ENCODE results near the gene MYF5.

DNA sequence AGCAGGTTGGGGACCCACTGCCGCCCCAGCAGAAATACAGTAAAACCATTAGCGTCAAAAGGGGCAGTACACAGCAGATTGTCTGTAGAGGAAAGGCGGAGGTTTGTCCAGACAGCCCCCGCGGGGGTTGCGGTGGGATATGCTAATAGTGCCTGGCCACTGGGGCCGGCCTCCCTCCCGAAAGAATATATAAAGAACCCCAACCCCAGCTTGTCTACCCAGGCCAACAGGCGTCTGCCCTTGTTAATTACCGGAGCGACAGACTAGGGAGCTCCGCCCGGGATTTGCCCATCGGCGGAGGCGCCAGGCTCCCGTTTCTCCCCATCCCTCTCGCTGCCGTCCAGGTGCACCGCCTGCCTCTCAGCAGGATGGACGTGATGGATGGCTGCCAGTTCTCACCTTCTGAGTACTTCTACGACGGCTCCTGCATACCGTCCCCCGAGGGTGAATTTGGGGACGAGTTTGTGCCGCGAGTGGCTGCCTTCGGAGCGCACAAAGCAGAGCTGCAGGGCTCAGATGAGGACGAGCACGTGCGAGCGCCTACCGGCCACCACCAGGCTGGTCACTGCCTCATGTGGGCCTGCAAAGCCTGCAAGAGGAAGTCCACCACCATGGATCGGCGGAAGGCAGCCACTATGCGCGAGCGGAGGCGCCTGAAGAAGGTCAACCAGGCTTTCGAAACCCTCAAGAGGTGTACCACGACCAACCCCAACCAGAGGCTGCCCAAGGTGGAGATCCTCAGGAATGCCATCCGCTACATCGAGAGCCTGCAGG lies at the start of gene MYF5:
- no peak for TF ChIP-seq POLR2A (IDR thresholded peaks at IDR 0.05; ENCODE audit: low read depth)
- TF ChIP-seq, protein P1, sequence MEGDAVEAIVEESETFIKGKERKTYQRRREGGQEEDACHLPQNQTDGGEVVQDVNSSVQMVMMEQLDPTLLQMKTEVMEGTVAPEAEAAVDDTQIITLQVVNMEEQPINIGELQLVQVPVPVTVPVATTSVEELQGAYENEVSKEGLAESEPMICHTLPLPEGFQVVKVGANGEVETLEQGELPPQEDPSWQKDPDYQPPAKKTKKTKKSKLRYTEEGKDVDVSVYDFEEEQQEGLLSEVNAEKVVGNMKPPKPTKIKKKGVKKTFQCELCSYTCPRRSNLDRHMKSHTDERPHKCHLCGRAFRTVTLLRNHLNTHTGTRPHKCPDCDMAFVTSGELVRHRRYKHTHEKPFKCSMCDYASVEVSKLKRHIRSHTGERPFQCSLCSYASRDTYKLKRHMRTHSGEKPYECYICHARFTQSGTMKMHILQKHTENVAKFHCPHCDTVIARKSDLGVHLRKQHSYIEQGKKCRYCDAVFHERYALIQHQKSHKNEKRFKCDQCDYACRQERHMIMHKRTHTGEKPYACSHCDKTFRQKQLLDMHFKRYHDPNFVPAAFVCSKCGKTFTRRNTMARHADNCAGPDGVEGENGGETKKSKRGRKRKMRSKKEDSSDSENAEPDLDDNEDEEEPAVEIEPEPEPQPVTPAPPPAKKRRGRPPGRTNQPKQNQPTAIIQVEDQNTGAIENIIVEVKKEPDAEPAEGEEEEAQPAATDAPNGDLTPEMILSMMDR (IDR thresholded peaks at IDR 0.05) = no peak
